T1000 (cell line): ENCODE measurements around the gene CACHD1.

Experiments used
- DNase-seq: peaks from one replicate; lab custom pipeline; 2025; ENCODE audit warnings: mixed read lengths; lab: John Stamatoyannopoulos, UW

The CACHD1 gene

GRCh38 chr1:64473367-64473766 lies 3.4 kb downstream of the CACHD1 start:
- DNase-seq, result no peak

GRCh38 chr1:64474133-64474532 lies 4.2 kb downstream of the CACHD1 start:
- DNase-seq, result no peak

- DNase-seq, result no peak
Observed at GRCh38 chr1:64474665-64475439, 4.9 kb downstream of the CACHD1 start.

GRCh38 chr1:64476251-64476952 lies 6.5 kb downstream of the CACHD1 start:
- no peak for DNase-seq

- no peak for DNase-seq
Observed at GRCh38 chr1:64478594-64479470, 8.9 kb downstream of the CACHD1 start.

- DNase-seq, result no peak
Observed at GRCh38 chr1:64479874-64480273, 9.9 kb downstream of the CACHD1 start.

GRCh38 chr1:64480999-64481772 lies 11.3 kb downstream of the CACHD1 start:
- no peak for DNase-seq

GRCh38 chr1:64482128-64482527 lies 12.2 kb downstream of the CACHD1 start:
- DNase-seq, result no peak

- no peak for DNase-seq
Observed at GRCh38 chr1:64482720-64483119, 12.8 kb downstream of the CACHD1 start.

GRCh38 chr1:64483731-64484414 lies 13.9 kb downstream of the CACHD1 start:
- DNase-seq, result no peak

GRCh38 chr1:64484651-64485050 lies 14.7 kb downstream of the CACHD1 start:
- DNase-seq, result no peak

GRCh38 chr1:64486193-64486592 lies 16.3 kb downstream of the CACHD1 start:
- DNase-seq, result no peak

GRCh38 chr1:64487061-64487460 lies 17.1 kb downstream of the CACHD1 start:
- DNase-seq, result no peak

- DNase-seq, result no peak
Observed at GRCh38 chr1:64488862-64489261, 18.9 kb downstream of the CACHD1 start.

- no peak for DNase-seq
Observed at GRCh38 chr1:64489707-64490106, 19.8 kb downstream of the CACHD1 start.

- DNase-seq, result no peak
Observed at GRCh38 chr1:64490213-64490818, 20.4 kb downstream of the CACHD1 start.

- DNase-seq, result no peak
Observed at GRCh38 chr1:64492424-64492823, 22.5 kb downstream of the CACHD1 start.

- no peak for DNase-seq
Observed at GRCh38 chr1:64493831-64494230, 23.9 kb downstream of the CACHD1 start.

GRCh38 chr1:64494659-64495058 lies 24.7 kb downstream of the CACHD1 start:
- no peak for DNase-seq

- DNase-seq, result no peak
Observed at GRCh38 chr1:64495878-64496277, 25.9 kb downstream of the CACHD1 start.

GRCh38 chr1:64496606-64497005 lies 26.7 kb downstream of the CACHD1 start:
- DNase-seq, result no peak
